SK-N-SH (cell line): ENCODE measurements around the gene MRPS17. TPM values are rescaled to one million over a fixed set of nuclear protein-coding genes. Genes with fewer than 3 reads are reported as not detected.

Experiments used
- CTCF ChIA-PET: fragments of 300-600, 350-600 bp; formaldehyde crosslinking; extraction: SDS; loops from one replicate; lab custom pipeline; 2021; lab: Yijun Ruan, JAX
- POLR2A ChIA-PET: fragments of 350-600 bp; sonication (Branson Sonifier 250); formaldehyde crosslinking; extraction: SDS; loops from one replicate; lab custom pipeline; 2020; ENCODE audit warnings: antibody characterized with exemption, inconsistent platforms; lab: Yijun Ruan, JAX
- DNase-seq: peaks from one replicate; pipeline ENCODE4 v3.0.0; 2012
- H2AFZ ChIP-seq: fragments of 200-600 bp; sonication (generic); 2 replicates; pipeline ENCODE4 v1.8.1; 2016; ENCODE audit warnings: antibody characterized with exemption, mild to moderate bottlenecking, low read depth
- H3F3A ChIP-seq: fragments of 200-600 bp; sonication (generic); replicated peaks from 2 replicates; pipeline ENCODE3; 2016; ENCODE audit warnings: antibody characterized with exemption, mild to moderate bottlenecking; ENCODE audit not compliant: insufficient read depth
- H3K27ac ChIP-seq, 2 experiments: fragments of 200-500 bp in 1 of 2; fragments of 200-600 bp in 1 of 2; sonication (Bioruptor generic) in 1 of 2; sonication (generic), shearing (Covaris generic) in 1 of 2; 2 replicates each; pipeline versions ENCODE4 v1.5.1 to v1.6.1; 2014 to 2016; ENCODE audit warnings: low read depth in 2 of 2, inconsistent platforms in 1 of 2, low read length in 1 of 2, mild to moderate bottlenecking in 1 of 2, mixed read lengths in 1 of 2
- H3K27me3 ChIP-seq: fragments of 200-600 bp; sonication (generic), shearing (Covaris generic); 2 replicates; pipeline ENCODE4 v1.6.1; 2016; ENCODE audit warnings: mixed run types; ENCODE audit not compliant: insufficient read depth
- H3K36me3 ChIP-seq, 2 experiments: fragments of 200-500 bp in 1 of 2; fragments of 200-600 bp in 1 of 2; sonication (Bioruptor generic) in 1 of 2; sonication (generic) in 1 of 2; replicated peaks in 1 of 2; 2 replicates each; pipeline versions ENCODE3 to v1.5.1; 2014 to 2016; ENCODE audit warnings: low read length in 1 of 2, mild to moderate bottlenecking in 1 of 2; ENCODE audit not compliant: insufficient read depth in 2 of 2, control insufficient read depth in 1 of 2
- H3K4me1 ChIP-seq, 2 experiments: fragments of 200-500 bp in 1 of 2; fragments of 200-600 bp in 1 of 2; sonication (Bioruptor generic) in 1 of 2; sonication (generic), shearing (Covaris generic) in 1 of 2; 2 replicates each; pipeline versions ENCODE4 v1.5.1 to v1.6.1; 2014 to 2016; ENCODE audit warnings: low read depth in 1 of 2, low read length in 1 of 2, mixed run types in 1 of 2; ENCODE audit not compliant: insufficient read depth in 2 of 2, control insufficient read depth in 1 of 2
- H3K4me2 ChIP-seq: fragments of 200-600 bp; sonication (generic), shearing (Covaris generic); 2 replicates; pipeline ENCODE4 v1.6.1; 2017; ENCODE audit warnings: mixed run types
- H3K4me3 ChIP-seq, 2 experiments: fragments of 200-500 bp in 1 of 2; fragments of 200-600 bp in 1 of 2; sonication (Bioruptor generic) in 1 of 2; sonication (generic), shearing (Covaris generic) in 1 of 2; 2 replicates each; pipeline versions ENCODE4 v1.5.1 to v1.8.1; 2014 to 2016; ENCODE audit warnings: low read depth in 2 of 2, inconsistent platforms in 1 of 2, low read length in 1 of 2, mild to moderate bottlenecking in 1 of 2, mixed read lengths in 1 of 2, moderate library complexity in 1 of 2
- H3K79me2 ChIP-seq: fragments of 200-600 bp; sonication (generic); 2 replicates; pipeline ENCODE4 v1.8.1; 2017; ENCODE audit warnings: mild to moderate bottlenecking; ENCODE audit not compliant: insufficient read depth
- H3K9ac ChIP-seq: fragments of 200-600 bp; sonication (generic); 2 replicates; pipeline ENCODE4 v1.6.1; 2017; ENCODE audit warnings: mixed run types
- H3K9me2 ChIP-seq: fragments of 200-600 bp; sonication (generic); 2 replicates; pipeline ENCODE4 v1.6.1; 2017; ENCODE audit warnings: mixed run types
- H3K9me3 ChIP-seq: fragments of 200-600 bp; sonication (generic); 2 replicates; pipeline ENCODE4 v1.6.1; 2017; ENCODE audit warnings: mixed run types, mild to moderate bottlenecking, moderate library complexity
- H4K20me1 ChIP-seq: fragments of 200-600 bp; sonication (generic); 2 replicates; pipeline ENCODE4 v1.6.1; 2017; ENCODE audit warnings: mild to moderate bottlenecking, mixed run types; ENCODE audit not compliant: insufficient read depth
- EZH2phosphoT487 ChIP-seq: fragments of 200-600 bp; sonication (generic); IDR thresholded peaks from 2 replicates; pipeline ENCODE4 v1.6.1; 2017; ENCODE audit warnings: low read depth, mixed run types, mild to moderate bottlenecking, antibody characterized with exemption, moderate library complexity, borderline replicate concordance
- FOXJ3 ChIP-seq: sonication (generic); formaldehyde crosslinking; IDR thresholded peaks from 2 replicates; pipeline ENCODE4 v1.5.1; 2020; ENCODE audit warnings: mild to moderate bottlenecking, missing genetic modification reagents
- GABPA ChIP-seq: IDR thresholded peaks from 2 replicates; pipeline ENCODE4 v1.4.0; 2012; ENCODE audit warnings: low read depth, mild to moderate bottlenecking
- IRF3 ChIP-seq: fragments of 150-350 bp; IDR thresholded peaks from 2 replicates; pipeline ENCODE4 v1.6.1; 2016; ENCODE audit warnings: mild to moderate bottlenecking, low read depth, low read length
- JUND ChIP-seq: IDR thresholded peaks from 2 replicates; pipeline ENCODE4 v1.4.0; 2012
- MXI1 ChIP-seq: IDR thresholded peaks from 2 replicates; pipeline ENCODE4 v1.6.1; 2012; ENCODE audit warnings: mild to moderate bottlenecking, low read depth, low read length, improper control_type of control experiment
- REST ChIP-seq: IDR thresholded peaks from 2 replicates; pipeline ENCODE4 v1.6.1; 2012; ENCODE audit warnings: mild to moderate bottlenecking, low read depth, low read length, moderate library complexity
- RFX5 ChIP-seq: IDR thresholded peaks from 2 replicates; pipeline ENCODE4 v1.6.1; 2012; ENCODE audit warnings: mild to moderate bottlenecking, improper control_type of control experiment, low read length
- SIN3A ChIP-seq: IDR thresholded peaks from 2 replicates; pipeline ENCODE4 v1.6.1; 2012; ENCODE audit warnings: low read depth, mild to moderate bottlenecking, low read length, moderate library complexity, borderline replicate concordance
- SMC3 ChIP-seq: IDR thresholded peaks from 2 replicates; pipeline ENCODE4 v1.6.1; 2012; ENCODE audit warnings: low read depth, low read length, improper control_type of control experiment
- TCF12 ChIP-seq: IDR thresholded peaks from 2 replicates; pipeline ENCODE4 v1.4.0; 2012
- TEAD4 ChIP-seq: IDR thresholded peaks from 2 replicates; pipeline ENCODE4 v1.4.0; 2012; ENCODE audit warnings: mild to moderate bottlenecking, borderline replicate concordance; ENCODE audit not compliant: insufficient read depth
- USF1 ChIP-seq: IDR thresholded peaks from 2 replicates; pipeline ENCODE4 v1.4.0; 2012; ENCODE audit warnings: low read depth, borderline replicate concordance
- USF2 ChIP-seq: fragments of 150-350 bp; IDR thresholded peaks from 2 replicates; pipeline ENCODE4 v1.6.1; 2017; ENCODE audit warnings: antibody characterized with exemption, low read length, low read depth, borderline replicate concordance
- YY1 ChIP-seq: IDR thresholded peaks from 2 replicates; pipeline ENCODE4 v1.4.0; 2012; ENCODE audit warnings: low read depth, mild to moderate bottlenecking
- WGBS: methylation state at CpG from one replicate; pipeline ENCODE4 v1.1.6; 2017; ENCODE audit warnings: low lambda C conversion rate; 5-methylcytosine and 5-hydroxymethylcytosine counted together
- polyA plus RNA-seq, 3 experiments: library from polyadenylated mRNA; depleted of rRNA; stranded (reverse); fragments of >200 nt; gene quantifications; 2 replicates each; pipeline ENCODE4 v1.2.3, GENCODE V29; 2012
- TF ChIP-seq, protein P1 (sequence below): fragments of 200-600 bp; sonication (generic); IDR thresholded peaks from 2 replicates; pipeline ENCODE4 v1.6.1; 2017; ENCODE audit warnings: antibody characterized with exemption, mild to moderate bottlenecking, moderate library complexity

MRPS17 gene
- polyA plus RNA-seq, 1 of the 3 experiments (the other 2 are of a cell fraction), result 17.4 TPM

DNA sequence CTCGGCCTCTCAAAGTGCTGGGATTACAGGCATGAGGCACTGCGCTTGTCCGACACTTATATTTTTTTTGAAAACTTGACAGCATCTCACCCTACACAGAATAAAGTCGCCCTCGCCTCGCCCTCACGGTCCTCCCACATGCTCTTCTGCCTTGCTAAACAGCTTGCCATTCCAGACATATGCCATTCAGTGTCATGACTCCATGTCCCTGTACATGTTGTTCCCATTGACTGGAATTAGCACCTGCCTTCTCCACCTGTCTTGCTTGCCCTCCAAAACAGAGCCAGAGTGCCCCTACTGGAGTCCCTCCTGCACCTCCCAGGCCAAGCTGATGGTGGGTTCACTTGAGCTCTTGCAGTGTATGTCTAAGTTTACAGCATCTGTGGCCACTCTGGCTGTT lies 18.9 kb downstream of the MRPS17 start:
- 91% methylated on average over 7 of the region's 7 CpGs for WGBS
- H3K9me3 ChIP-seq, result no peaks in the 10 kb centered on the region
- no peak overlapping the region for H3K4me2 ChIP-seq
- peaks cover 0 to 24% of the 10 kb centered on the region in 2 experiments for H3K36me3 ChIP-seq
- H4K20me1 ChIP-seq, result peaks cover 56% of the 10 kb centered on the region
- peaks cover 11% of the 10 kb centered on the region for H3F3A ChIP-seq
- TF ChIP-seq GABPA, result no peak
- TF ChIP-seq REST, result no peak
- TF ChIP-seq USF1, result no peak
- no peak for TF ChIP-seq TEAD4
- no peak for TF ChIP-seq JUND
- no peak for TF ChIP-seq IRF3
- no peak for TF ChIP-seq EZH2phosphoT487
- TF ChIP-seq MXI1, result no peak
- peaks cover 98% of the 10 kb centered on the region for H3K79me2 ChIP-seq
- CTCF ChIA-PET, result interaction anchor here (1.1 kb wide), 1 partner anchor 122 kb away, joined by 3 read pairs; the partner anchor contains the start of gene PHKG1
- no peak overlapping the region for H3K27ac ChIP-seq
- no peak for DNase-seq
- H3K27me3 ChIP-seq, result no peaks in the 10 kb centered on the region
- H3K4me1 ChIP-seq, result peaks cover 4 to 6% of the 10 kb centered on the region in 2 experiments; a peak in 2 of 4 replicates
- POLR2A ChIA-PET, result no interaction called here
- no peaks in the 10 kb centered on the region for H3K9me2 ChIP-seq
- no peak overlapping the region for H2AFZ ChIP-seq
- no peak overlapping the region for H3K4me3 ChIP-seq
- no peak overlapping the region for H3K9ac ChIP-seq

GRCh38 chr7:55970978-55971377 lies 19.3 kb downstream of the MRPS17 start:
- Histone ChIP-seq H3K9me3 (no peaks in the 10 kb centered on the region), H4K20me1 (peaks cover 53% of the 10 kb centered on the region), H2AFZ (no peak overlapping the region), H3K9me2 (no peaks in the 10 kb centered on the region), H3K9ac (no peak overlapping the region), H3K27me3 (no peaks in the 10 kb centered on the region), H3K4me1 (peaks cover under 1 to 1% of the 10 kb centered on the region in 2 experiments; a peak in 1 of 4 replicates), H3K4me2 (no peak overlapping the region), H3K4me3 (no peak overlapping the region), H3K79me2 (peaks cover 96% of the 10 kb centered on the region), H3K27ac (no peak overlapping the region), H3F3A (peaks cover 7% of the 10 kb centered on the region), H3K36me3 (peaks cover 0 to 24% of the 10 kb centered on the region in 2 experiments)
- CTCF ChIA-PET, result interaction anchor here (0.6 to 1.1 kb wide), 2 partner anchors 122 to 562 kb away, joined by 3 read pairs; partner anchors contain the start of gene PHKG1
- DNase-seq, result no peak
- WGBS, result 93% methylated on average over 8 of the region's 8 CpGs
- TF ChIP-seq SIN3A, result no peak
- TF ChIP-seq RFX5, result no peak
- TF ChIP-seq JUND, result no peak
- no peak for TF ChIP-seq FOXJ3 (CRISPR knock-in tag)
- TF ChIP-seq, protein P1, sequence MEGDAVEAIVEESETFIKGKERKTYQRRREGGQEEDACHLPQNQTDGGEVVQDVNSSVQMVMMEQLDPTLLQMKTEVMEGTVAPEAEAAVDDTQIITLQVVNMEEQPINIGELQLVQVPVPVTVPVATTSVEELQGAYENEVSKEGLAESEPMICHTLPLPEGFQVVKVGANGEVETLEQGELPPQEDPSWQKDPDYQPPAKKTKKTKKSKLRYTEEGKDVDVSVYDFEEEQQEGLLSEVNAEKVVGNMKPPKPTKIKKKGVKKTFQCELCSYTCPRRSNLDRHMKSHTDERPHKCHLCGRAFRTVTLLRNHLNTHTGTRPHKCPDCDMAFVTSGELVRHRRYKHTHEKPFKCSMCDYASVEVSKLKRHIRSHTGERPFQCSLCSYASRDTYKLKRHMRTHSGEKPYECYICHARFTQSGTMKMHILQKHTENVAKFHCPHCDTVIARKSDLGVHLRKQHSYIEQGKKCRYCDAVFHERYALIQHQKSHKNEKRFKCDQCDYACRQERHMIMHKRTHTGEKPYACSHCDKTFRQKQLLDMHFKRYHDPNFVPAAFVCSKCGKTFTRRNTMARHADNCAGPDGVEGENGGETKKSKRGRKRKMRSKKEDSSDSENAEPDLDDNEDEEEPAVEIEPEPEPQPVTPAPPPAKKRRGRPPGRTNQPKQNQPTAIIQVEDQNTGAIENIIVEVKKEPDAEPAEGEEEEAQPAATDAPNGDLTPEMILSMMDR, result no peak
- no peak for TF ChIP-seq SMC3
- no peak for TF ChIP-seq USF2
- no peak for TF ChIP-seq TCF12
- TF ChIP-seq YY1, result no peak
- POLR2A ChIA-PET, result no interaction called here
